ENCODE measurements around the gene RAB6D.

The RAB6D gene

DNA sequence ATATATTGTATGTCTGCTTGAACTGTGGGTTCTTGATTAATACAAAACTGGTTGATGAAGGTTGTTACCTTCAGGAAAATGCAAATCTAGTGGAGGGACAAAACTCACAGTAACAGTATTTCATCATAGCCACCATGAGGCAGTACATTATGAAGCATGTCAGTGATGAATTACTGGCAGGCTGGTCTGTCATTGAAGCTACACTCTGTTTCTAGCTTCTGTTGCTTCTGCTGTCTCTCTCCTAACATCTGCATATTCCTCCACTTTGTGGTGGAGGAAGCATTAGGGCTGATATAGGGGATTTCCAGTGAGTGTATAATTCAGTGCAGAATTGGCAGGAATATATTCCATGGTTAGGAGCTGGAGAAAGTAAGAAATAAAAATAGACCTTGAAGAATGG lies 44.2 kb upstream of the RAB6D start:
- no peaks in the 10 kb centered on the region for H3K4me1 ChIP-seq (ENCODE audit: insufficient read depth, low read length, severe bottlenecking)
- no peak overlapping the region for H2AFZ ChIP-seq (ENCODE audit: low read length)
- no peaks in the 10 kb centered on the region for H3K79me2 ChIP-seq (ENCODE audit: insufficient read depth, low read length)
- no peak overlapping the region for H3K27ac ChIP-seq (ENCODE audit: low read depth, low read length, poor library complexity, severe bottlenecking)
- TF ChIP-seq CTCF (IDR thresholded peaks at IDR 0.05; ENCODE audit: low read length) (no peak), EZH2 (IDR thresholded peaks at IDR 0.05; ENCODE audit: borderline replicate concordance, low read length) (no peak)
- no peaks in the 10 kb centered on the region for H3K27me3 ChIP-seq (ENCODE audit: insufficient read depth, low read length)
- H3K36me3 ChIP-seq (ENCODE audit: insufficient read depth, low read length), result no peaks in the 10 kb centered on the region
- no peak overlapping the region for H3K9ac ChIP-seq (ENCODE audit: low read length)
- H3K9me2 ChIP-seq (ENCODE audit: low read depth, low read length), result no peaks in the 10 kb centered on the region
- H3K4me2 ChIP-seq (ENCODE audit: low read length), result no peak overlapping the region
- no peaks in the 10 kb centered on the region for H3K9me3 ChIP-seq (ENCODE audit: low read length)
- H3K4me3 ChIP-seq (ENCODE audit: low read depth, low read length, poor library complexity, severe bottlenecking), result no peak overlapping the region
- no peaks in the 10 kb centered on the region for H3F3A ChIP-seq (ENCODE audit: insufficient read depth, low read length)
- H4K20me1 ChIP-seq (ENCODE audit: insufficient read depth, low read length), result no peaks in the 10 kb centered on the region

DNA sequence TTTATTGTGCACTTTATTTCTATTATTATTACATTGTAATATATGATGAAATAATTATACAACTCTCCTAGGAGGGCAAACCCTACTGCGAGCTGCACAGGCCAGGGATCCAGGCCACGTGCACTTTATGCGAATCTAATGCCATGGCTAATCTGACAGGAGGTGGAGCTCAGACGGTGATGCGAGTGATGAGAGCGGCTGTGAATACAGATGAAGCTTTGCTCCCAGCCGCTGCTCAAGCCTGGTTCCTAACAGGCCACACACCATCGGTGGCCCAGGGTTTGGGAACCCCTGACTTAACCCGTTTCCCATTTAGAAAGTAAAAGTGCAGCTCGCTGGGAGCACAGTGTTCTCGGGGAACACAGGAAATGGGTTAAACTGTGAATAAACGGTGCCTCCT lies 40.8 kb upstream of the RAB6D start:
- 0 out of 2 replicates have a peak, but pooled peaks cover 4% of the 10 kb centered on the region for H3K27me3 ChIP-seq (ENCODE audit: insufficient read depth, low read length)

DNA sequence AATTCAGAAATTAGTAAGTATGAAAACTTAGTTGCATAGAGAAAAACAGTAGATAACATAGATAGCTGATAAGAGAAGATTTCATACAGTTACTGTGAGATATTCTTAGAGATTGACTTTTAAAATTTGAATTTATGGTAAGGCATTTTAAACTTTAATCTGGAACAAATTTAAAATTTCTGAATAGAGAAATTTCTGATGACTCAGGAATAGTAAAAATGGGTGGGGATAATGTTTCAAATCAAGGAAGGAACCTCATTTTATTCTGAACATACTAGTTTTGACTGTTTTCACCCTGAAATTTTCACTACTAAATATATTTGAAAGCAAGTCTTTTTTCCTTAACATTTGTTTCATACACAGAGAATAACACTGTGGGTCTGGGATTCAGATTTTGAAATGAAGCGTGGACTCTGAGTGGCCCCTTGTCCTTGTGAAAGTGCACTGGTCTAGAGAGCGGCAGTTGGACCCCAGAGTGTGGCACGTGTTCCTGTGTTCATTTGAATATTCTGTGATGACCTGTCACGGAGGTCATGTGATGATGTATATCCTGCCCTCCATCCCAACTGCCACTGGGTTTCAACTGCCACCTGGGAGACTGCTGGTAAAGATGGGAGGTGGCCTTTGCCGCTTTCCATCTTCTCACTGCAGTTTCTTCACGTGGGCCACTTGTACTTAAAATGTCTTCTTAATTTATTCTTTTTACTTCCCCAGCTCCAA lies 38.5 kb upstream of the RAB6D start:
- Histone ChIP-seq H3K9me3 (ENCODE audit: low read length) (no peaks in the 10 kb centered on the region), H3K4me3 (ENCODE audit: low read depth, low read length, poor library complexity, severe bottlenecking) (no peak overlapping the region), H2AFZ (ENCODE audit: low read length) (no peak overlapping the region), H3K9me2 (ENCODE audit: low read depth, low read length) (no peaks in the 10 kb centered on the region), H3F3A (ENCODE audit: insufficient read depth, low read length) (no peaks in the 10 kb centered on the region), H3K36me3 (ENCODE audit: insufficient read depth, low read length) (no peaks in the 10 kb centered on the region), H3K4me1 (ENCODE audit: insufficient read depth, low read length, severe bottlenecking) (no peaks in the 10 kb centered on the region), H3K4me2 (ENCODE audit: low read length) (no peak overlapping the region), H3K9ac (ENCODE audit: low read length) (no peak overlapping the region), H3K27me3 (ENCODE audit: insufficient read depth, low read length) (0 out of 2 replicates have a peak, but pooled peaks cover 4% of the 10 kb centered on the region), H3K27ac (ENCODE audit: low read depth, low read length, poor library complexity, severe bottlenecking) (no peak overlapping the region), H4K20me1 (ENCODE audit: insufficient read depth, low read length) (no peaks in the 10 kb centered on the region), H3K79me2 (ENCODE audit: insufficient read depth, low read length) (no peaks in the 10 kb centered on the region)
- TF ChIP-seq CTCF (IDR thresholded peaks at IDR 0.05; ENCODE audit: low read length) (no peak), EZH2 (IDR thresholded peaks at IDR 0.05; ENCODE audit: borderline replicate concordance, low read length) (no peak)

More for the DNA sequence above, 40.8 kb upstream of the RAB6D start:
- Histone ChIP-seq H3K9ac (ENCODE audit: low read length) (no peak overlapping the region), H3K4me2 (ENCODE audit: low read length) (no peak overlapping the region), H3K79me2 (ENCODE audit: insufficient read depth, low read length) (no peaks in the 10 kb centered on the region), H3K9me2 (ENCODE audit: low read depth, low read length) (no peaks in the 10 kb centered on the region), H3K9me3 (ENCODE audit: low read length) (no peaks in the 10 kb centered on the region), H3K4me3 (ENCODE audit: low read depth, low read length, poor library complexity, severe bottlenecking) (no peak overlapping the region), H3K4me1 (ENCODE audit: insufficient read depth, low read length, severe bottlenecking) (no peaks in the 10 kb centered on the region), H3K36me3 (ENCODE audit: insufficient read depth, low read length) (no peaks in the 10 kb centered on the region), H2AFZ (ENCODE audit: low read length) (no peak overlapping the region), H3F3A (ENCODE audit: insufficient read depth, low read length) (no peaks in the 10 kb centered on the region), H3K27ac (ENCODE audit: low read depth, low read length, poor library complexity, severe bottlenecking) (no peak overlapping the region), H4K20me1 (ENCODE audit: insufficient read depth, low read length) (no peaks in the 10 kb centered on the region)
- no peak for TF ChIP-seq CTCF (IDR thresholded peaks at IDR 0.05; ENCODE audit: low read length)
- no peak for TF ChIP-seq EZH2 (IDR thresholded peaks at IDR 0.05; ENCODE audit: borderline replicate concordance, low read length)

Data from OCI-LY1 (cell line).